Endothelial cell of umbilical vein (primary cell): ENCODE results near the gene THUMPD2. TPM values are rescaled to one million over a fixed set of nuclear protein-coding genes. Genes with fewer than 3 reads are reported as not detected.
A peak's percentile ranks its signal among the peaks of the same experiment; 100 is the strongest.

Source experiments
- BruUV-seq: library from RNA; stranded (reverse); fragments of 400-500 nt; replicated peaks from 2 replicates; lab custom pipeline; 2021; lab: Mats Ljungman, UMichigan
- CTCF ChIA-PET: fragments of 300-600, 350-600 bp; sonication (Branson Sonifier 250); formaldehyde crosslinking; loops from one replicate; lab custom pipeline; 2021; ENCODE audit warnings: antibody characterized with exemption, inconsistent platforms; lab: Charles Lee
- POLR2A ChIA-PET: fragments of 300-600, 350-600 bp; sonication (Branson Sonifier 250); formaldehyde crosslinking; loops from one replicate; lab custom pipeline; 2021; ENCODE audit warnings: antibody characterized with exemption, inconsistent platforms; lab: Charles Lee
- DNase-seq: peaks from one replicate; pipeline ENCODE4 v3.0.0-alpha.2; 2011; ENCODE audit warnings: low read depth, low spot score
- FAIRE-seq: peaks from 2 replicates; lab custom pipeline; 2011; peaks lifted over from hg19 to GRCh38; lab: Jason Lieb, UNC
- H2AFZ ChIP-seq: 2 replicates; pipeline ENCODE4 v1.6.0; 2012; ENCODE audit warnings: low read depth, low read length, control low read depth, inconsistent platforms
- H3K27ac ChIP-seq: 2 replicates; pipeline ENCODE4 v1.5.1; 2011; ENCODE audit warnings: low read depth, mild to moderate bottlenecking, control low read depth, low read length, moderate library complexity; ENCODE audit not compliant: insufficient read depth
- H3K27me3 ChIP-seq, 2 experiments: 2 replicates each; pipeline versions ENCODE4 v1.6.0 to v1.6.1; 2011; ENCODE audit warnings: low read length in 2 of 2, mixed read lengths in 1 of 2; ENCODE audit not compliant: control insufficient read depth in 2 of 2, insufficient read depth in 2 of 2
- H3K36me3 ChIP-seq, 2 experiments: 2 replicates in 1 of 2; 3 replicates in 1 of 2; pipeline ENCODE4 v1.5.1; 2011; ENCODE audit warnings: low read length in 2 of 2, mild to moderate bottlenecking in 1 of 2, moderate library complexity in 1 of 2; ENCODE audit not compliant: control insufficient read depth in 2 of 2, insufficient read depth in 2 of 2; ENCODE audit errors: extremely low read depth in 1 of 2
- H3K4me1 ChIP-seq: 3 replicates; pipeline ENCODE4 v1.5.1; 2011; ENCODE audit warnings: mild to moderate bottlenecking, low read length; ENCODE audit not compliant: control insufficient read depth, insufficient read depth; ENCODE audit errors: extremely low read depth
- H3K4me2 ChIP-seq: 2 replicates; pipeline ENCODE4 v1.6.1; 2011; ENCODE audit warnings: low read length, control low read depth, mixed read lengths; ENCODE audit not compliant: insufficient read depth
- H3K4me3 ChIP-seq, 3 experiments: fragments of 200-600 bp in 1 of 3; sonication (generic), shearing (Covaris generic) in 1 of 3; replicated peaks in 1 of 3; 2 replicates each; pipeline ENCODE4 v1.5.1; 2011 to 2016; ENCODE audit warnings: control low read depth in 3 of 3, low read length in 3 of 3, mild to moderate bottlenecking in 2 of 3, inconsistent platforms in 1 of 3, low read depth in 1 of 3, moderate library complexity in 1 of 3; ENCODE audit not compliant: insufficient read depth in 1 of 3
- H3K79me2 ChIP-seq: 2 replicates; pipeline ENCODE4 v1.6.0; 2012; ENCODE audit warnings: low read length, inconsistent platforms; ENCODE audit not compliant: control insufficient read depth, insufficient read depth
- H3K9ac ChIP-seq: replicated peaks from 2 replicates; pipeline ENCODE3; 2011; ENCODE audit warnings: low read length, control low read depth; ENCODE audit not compliant: insufficient read depth; ENCODE audit errors: extremely low read depth
- H3K9me1 ChIP-seq: replicated peaks from 3 replicates; pipeline ENCODE4 v1.6.0; 2011; ENCODE audit warnings: mild to moderate bottlenecking, low read length; ENCODE audit not compliant: control insufficient read depth, insufficient read depth; ENCODE audit errors: extremely low read depth
- H3K9me3 ChIP-seq: replicated peaks from 2 replicates; pipeline ENCODE4 v1.5.1; 2012; ENCODE audit warnings: low read length, inconsistent platforms; ENCODE audit not compliant: control insufficient read depth, insufficient read depth
- H4K20me1 ChIP-seq: replicated peaks from 2 replicates; pipeline ENCODE3; 2011; ENCODE audit warnings: mild to moderate bottlenecking, low read length; ENCODE audit not compliant: control insufficient read depth, insufficient read depth; ENCODE audit errors: extremely low read depth
- CTCF ChIP-seq, 2 donors: IDR thresholded peaks; 1 replicate in 1 of 2; 2 replicates in 1 of 2; pipeline ENCODE4 v1.5.1; 2011; ENCODE audit warnings: low read length in 2 of 2, mild to moderate bottlenecking in 2 of 2, moderate library complexity in 2 of 2, control low read depth in 1 of 2, inconsistent platforms in 1 of 2, low read depth in 1 of 2; ENCODE audit not compliant: insufficient read depth in 1 of 2; ENCODE audit errors: extremely low read depth in 1 of 2
- EZH2 ChIP-seq: IDR thresholded peaks from 2 replicates; pipeline ENCODE4 v1.6.1; 2012; ENCODE audit warnings: borderline replicate concordance, low read depth, mild to moderate bottlenecking, moderate library complexity, low read length, inconsistent platforms; ENCODE audit not compliant: severe bottlenecking
- GATA2 ChIP-seq: IDR thresholded peaks from 2 replicates; pipeline ENCODE4 v1.7.0; 2011; ENCODE audit warnings: low read depth, mild to moderate bottlenecking, moderate library complexity, mixed read lengths, low read length; ENCODE audit not compliant: insufficient read length, insufficient read depth
- JUN ChIP-seq: IDR thresholded peaks from 2 replicates; pipeline ENCODE4 v1.6.1; 2011; ENCODE audit warnings: borderline replicate concordance, low read depth; ENCODE audit not compliant: insufficient read length, insufficient read depth
- dilution Hi-C: fragments of 300-500 bp; cut with MboI; formaldehyde crosslinking; loops from one replicate; pipeline ENCODE4 v1.15.0; 2019; ENCODE audit warnings: low sequenced_read_pairs; ENCODE audit not compliant: extremely low pct_ligation_motif_present
- intact Hi-C: fragments of 100-400 bp; cut with micrococcal nuclease; formaldehyde crosslinking; loops from one replicate; pipeline ENCODE4 v1.10.0; 2022
- polyA plus RNA-seq, 4 experiments: library from polyadenylated mRNA; depleted of rRNA in 3 of 4; stranded (reverse) in 3 of 4; unstranded in 1 of 4; fragments of >200 nt; gene quantifications; 2 replicates each; pipeline versions ENCODE4 v1.2.1 to v1.2.3, GENCODE V29; 2011 to 2012; ENCODE audit warnings: missing spikeins in 1 of 4
- total RNA-seq: library from RNA; stranded (reverse); gene quantifications from 2 replicates; pipeline ENCODE4 v1.2.3, GENCODE V29; 2021

THUMPD2 gene
- total and polyA plus RNA-seq, 2 donors (not counting 3 experiments of a cell fraction or from before 2014, with no cell fraction given): 4.3 to 8.2 TPM

- Histone ChIP-seq H3K9me3 (no peaks in the 10 kb centered on the region), H3K9ac (no peak overlapping the region), H2AFZ (no peak overlapping the region), H3K9me1 (no peaks in the 10 kb centered on the region), H3K27ac (no peak overlapping the region), H3K4me2 (no peak overlapping the region), H3K4me1 (peaks cover 6% of the 10 kb centered on the region), H3K79me2 (no peaks in the 10 kb centered on the region), H4K20me1 (no peaks in the 10 kb centered on the region), H3K36me3 (peaks cover 0 to 2% of the 10 kb centered on the region in 2 experiments), H3K27me3 (no peaks in the 10 kb centered on the region), H3K4me3 (no peak overlapping the region)
- no TSS peak for BruUV-seq
- intact Hi-C loops: loop anchor here (1.0 to 10.0 kb wide), 7 partner anchors 33 to 783 kb away; no protein-coding TSS in a partner anchor
- CTCF ChIA-PET: interaction anchor here (0.6 to 5.7 kb wide), 51 partner anchors 8 to 824 kb away, joined by 3 to 129 read pairs (median 4); no protein-coding TSS in a partner anchor
- dilution Hi-C loops: no loop called here
- DNase-seq: no peak
- peak; percentile 40 for FAIRE-seq
- POLR2A ChIA-PET: interaction anchor here (0.6 kb wide), 1 partner anchor 19 kb away, joined by 3 read pairs; no protein-coding TSS in a partner anchor
- TF ChIP-seq JUN (no peak), GATA2 (no peak), EZH2 (no peak)
These were observed 48.8 kb downstream of the THUMPD2 start for GRCh38 chr2:39730276-39730675.

GRCh38 chr2:39728941-39729351 is 50.1 kb downstream of the THUMPD2 start:
- no TSS peak for BruUV-seq
- peaks cover 0 to 2% of the 10 kb centered on the region in 2 experiments for H3K27me3 ChIP-seq
- no peak overlapping the region for H3K4me3 ChIP-seq
- ChIA-PET CTCF (interaction anchor here (0.9 to 5.7 kb wide), 29 partner anchors 9 to 781 kb away, joined by 3 to 129 read pairs (median 5); no protein-coding TSS in a partner anchor), POLR2A (no interaction called here)
- no peak overlapping the region for H3K27ac ChIP-seq
- H3K79me2 ChIP-seq: no peaks in the 10 kb centered on the region
- H3K4me1 ChIP-seq: peaks cover 6% of the 10 kb centered on the region
- TF ChIP-seq EZH2 (no peak), CTCF (IDR thresholded peaks at IDR 0.05; ENCODE audit: extremely low read depth in 1 of 2, insufficient read depth in 1 of 2, low read depth in 1 of 2, low read length in 2 of 2) (peak; percentile 77 to 88)
- H4K20me1 ChIP-seq: no peaks in the 10 kb centered on the region
- dilution Hi-C loops (no loop called here), intact Hi-C loops (no loop called here)
- H3K36me3 ChIP-seq: peaks cover 0 to 2% of the 10 kb centered on the region in 2 experiments
- DNase-seq: peak; percentile 17
- no peak overlapping the region for H2AFZ ChIP-seq
- H3K4me2 ChIP-seq: no peak overlapping the region
- H3K9me3 ChIP-seq: no peaks in the 10 kb centered on the region
- no peaks in the 10 kb centered on the region for H3K9me1 ChIP-seq
- peak; percentile 77 for FAIRE-seq
- no peak overlapping the region for H3K9ac ChIP-seq
